ENCODE results near the gene KNDC1.

DNA sequence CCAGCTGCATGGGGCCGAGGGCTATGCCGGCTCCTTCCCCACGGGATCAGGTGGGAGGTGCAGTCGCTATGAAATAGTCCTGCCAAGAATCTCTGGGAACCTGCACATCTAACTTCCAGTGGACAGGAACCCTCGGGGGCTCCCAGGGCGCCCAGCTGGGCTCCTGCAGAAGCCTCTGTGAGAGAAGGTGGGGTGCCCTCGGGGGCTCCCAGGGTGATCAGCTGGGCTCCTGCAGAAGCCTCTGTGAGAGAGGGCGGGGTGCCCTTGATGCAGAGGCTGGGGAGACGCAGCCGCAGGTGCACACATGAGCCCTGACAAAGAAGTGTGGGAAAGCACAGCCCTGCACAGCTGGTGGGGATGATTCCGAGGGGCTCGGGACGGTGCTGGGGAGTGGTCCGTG, 83.6 kb downstream of the KNDC1 start:
- no peak for TF ChIP-seq CTCF (IDR thresholded peaks at IDR 0.05)
- TF ChIP-seq POLR2AphosphoS5 (IDR thresholded peaks at IDR 0.05) = no peak
- no peak for TF ChIP-seq EP300 (IDR thresholded peaks at IDR 0.05)
- no peak for TF ChIP-seq POLR2A (IDR thresholded peaks at IDR 0.05; ENCODE audit: low read depth)

All from esophagus muscularis mucosa (tissue), 4 donors.